Measurements from ENCODE around the gene ZDHHC17. TPM values are rescaled to one million over a fixed set of nuclear protein-coding genes. Genes with fewer than 3 reads are reported as not detected.
"Not testable (repeated sequence)": the region's sequence is repeated elsewhere in the genome, so short reads cannot be mapped to it uniquely, and the experiment has no call there.

The ZDHHC17 gene, protein sequence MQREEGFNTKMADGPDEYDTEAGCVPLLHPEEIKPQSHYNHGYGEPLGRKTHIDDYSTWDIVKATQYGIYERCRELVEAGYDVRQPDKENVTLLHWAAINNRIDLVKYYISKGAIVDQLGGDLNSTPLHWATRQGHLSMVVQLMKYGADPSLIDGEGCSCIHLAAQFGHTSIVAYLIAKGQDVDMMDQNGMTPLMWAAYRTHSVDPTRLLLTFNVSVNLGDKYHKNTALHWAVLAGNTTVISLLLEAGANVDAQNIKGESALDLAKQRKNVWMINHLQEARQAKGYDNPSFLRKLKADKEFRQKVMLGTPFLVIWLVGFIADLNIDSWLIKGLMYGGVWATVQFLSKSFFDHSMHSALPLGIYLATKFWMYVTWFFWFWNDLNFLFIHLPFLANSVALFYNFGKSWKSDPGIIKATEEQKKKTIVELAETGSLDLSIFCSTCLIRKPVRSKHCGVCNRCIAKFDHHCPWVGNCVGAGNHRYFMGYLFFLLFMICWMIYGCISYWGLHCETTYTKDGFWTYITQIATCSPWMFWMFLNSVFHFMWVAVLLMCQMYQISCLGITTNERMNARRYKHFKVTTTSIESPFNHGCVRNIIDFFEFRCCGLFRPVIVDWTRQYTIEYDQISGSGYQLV
- polyA plus RNA-seq = 10.4 TPM

DNA sequence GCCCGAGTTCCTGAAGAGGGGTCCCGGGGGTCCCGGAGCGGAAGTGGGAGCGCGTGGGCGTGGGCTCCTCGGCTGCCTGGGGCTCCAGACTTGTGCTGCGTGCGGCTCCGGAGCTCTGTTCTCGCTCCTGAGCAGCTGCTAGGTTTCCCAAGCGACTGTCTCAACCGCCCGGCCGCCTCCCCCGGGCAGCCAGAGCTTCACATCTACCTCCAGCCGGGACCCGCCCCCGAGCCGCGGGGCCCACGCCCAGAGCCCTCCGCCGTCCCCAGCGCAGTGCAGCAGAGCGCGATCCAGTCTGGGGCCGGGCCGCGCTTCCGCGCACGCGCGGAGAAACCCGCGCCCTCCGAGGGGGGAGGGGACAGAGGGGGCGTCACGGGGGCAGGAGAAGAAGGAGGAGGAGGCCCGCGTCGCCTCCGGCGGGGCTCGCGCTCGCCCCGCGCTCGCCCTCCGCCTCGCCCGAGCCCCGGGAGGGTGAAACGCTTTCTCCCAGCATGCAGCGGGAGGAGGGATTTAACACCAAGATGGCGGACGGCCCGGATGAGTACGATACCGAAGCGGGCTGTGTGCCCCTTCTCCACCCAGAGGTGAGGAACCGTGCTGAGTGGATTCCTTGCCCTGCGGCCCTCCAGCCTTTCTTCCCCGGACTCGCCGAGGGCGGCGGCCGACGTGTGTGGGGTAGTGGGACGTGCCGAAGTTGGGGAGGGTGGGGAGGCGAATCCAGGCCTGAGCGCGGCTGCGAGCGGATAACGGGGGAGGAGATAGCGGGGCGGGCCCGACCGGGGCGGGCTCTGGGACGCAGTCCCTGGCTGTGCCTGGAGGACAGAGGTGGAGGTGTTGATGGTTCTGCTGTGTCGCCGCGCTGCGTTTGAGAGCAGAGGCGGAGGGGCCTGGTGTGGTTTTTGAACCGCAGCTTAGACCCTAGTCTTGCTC is at the start of gene ZDHHC17:
ZDHHC17 (plus strand) TSS at position 370 of the 930 bp plus-strand sequence; CDS start at position 492, 122 bp downstream.
- H3K4me1 Mint-ChIP-seq = peaks cover 22 to 48% (median 36%) of the 10 kb centered on the region in 3 donors
- peak within 1 kb of the TSS; percentile 97 to 100 (median 98) for H3K4me3 Mint-ChIP-seq

DNA sequence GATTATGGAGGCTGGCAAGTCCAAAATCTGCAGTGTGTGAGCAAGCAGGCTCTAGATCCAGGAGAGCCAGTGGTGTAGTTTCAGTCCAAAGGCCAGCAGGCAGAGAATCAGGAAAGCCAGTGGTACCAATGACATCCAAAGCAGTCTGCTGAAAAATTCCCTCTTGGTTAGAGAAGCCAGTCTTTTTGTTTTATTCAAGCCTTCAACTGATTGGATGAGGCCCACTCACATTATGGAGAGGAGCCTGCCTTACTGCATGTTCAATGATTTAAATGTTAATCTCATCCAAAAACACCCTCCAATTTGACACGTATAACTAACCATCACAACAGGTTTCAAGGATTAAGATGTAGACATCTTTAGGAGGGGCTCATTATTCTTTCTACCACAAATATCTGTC is 49.5 kb upstream of the ZDHHC17 start:
- Mint-ChIP-seq H3K4me3 (no peak overlapping the region), H3K27me3 (no peaks in the 10 kb centered on the region), H3K27ac (no peak overlapping the region), H3K4me1 (no peaks in the 10 kb centered on the region), H3K36me3 (no peaks in the 10 kb centered on the region), H3K9me3 (peaks cover 0 to 3% (median 0%) of the 10 kb centered on the region in 3 donors)

More for the DNA sequence above, at the start of gene ZDHHC17:
- H3K27ac Mint-ChIP-seq = peak within 1 kb of the TSS; percentile 98 to 99 (median 98)
- no peaks in the 10 kb centered on the region for H3K27me3 Mint-ChIP-seq
- no peaks in the 10 kb centered on the region for H3K9me3 Mint-ChIP-seq
- no peaks in the 10 kb centered on the region for H3K36me3 Mint-ChIP-seq

DNA sequence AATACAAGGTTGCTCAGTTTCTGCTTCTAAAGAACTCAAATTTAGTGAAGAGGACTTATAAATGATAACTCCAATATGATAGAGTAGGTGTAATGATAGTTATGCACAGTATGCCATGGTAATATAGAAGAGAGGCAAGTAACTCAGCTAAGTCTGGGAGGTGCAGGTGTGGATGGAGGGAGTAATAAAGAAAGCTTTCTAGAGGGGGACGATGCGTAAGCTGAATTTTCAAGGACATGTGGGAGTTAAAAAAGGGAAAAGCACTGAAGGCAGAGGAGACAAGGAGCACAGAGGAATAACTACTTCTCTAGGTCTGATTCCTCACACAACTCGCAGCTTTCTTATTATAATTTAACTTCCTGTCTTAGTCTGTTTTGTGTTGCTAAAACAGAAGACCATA is 49.1 kb upstream of the ZDHHC17 start:
- Mint-ChIP-seq H3K4me1 (no peaks in the 10 kb centered on the region), H3K9me3 (peaks cover 0 to 3% (median 0%) of the 10 kb centered on the region in 3 donors), H3K36me3 (no peaks in the 10 kb centered on the region), H3K27me3 (no peaks in the 10 kb centered on the region), H3K27ac (no peak overlapping the region), H3K4me3 (no peak overlapping the region)

DNA sequence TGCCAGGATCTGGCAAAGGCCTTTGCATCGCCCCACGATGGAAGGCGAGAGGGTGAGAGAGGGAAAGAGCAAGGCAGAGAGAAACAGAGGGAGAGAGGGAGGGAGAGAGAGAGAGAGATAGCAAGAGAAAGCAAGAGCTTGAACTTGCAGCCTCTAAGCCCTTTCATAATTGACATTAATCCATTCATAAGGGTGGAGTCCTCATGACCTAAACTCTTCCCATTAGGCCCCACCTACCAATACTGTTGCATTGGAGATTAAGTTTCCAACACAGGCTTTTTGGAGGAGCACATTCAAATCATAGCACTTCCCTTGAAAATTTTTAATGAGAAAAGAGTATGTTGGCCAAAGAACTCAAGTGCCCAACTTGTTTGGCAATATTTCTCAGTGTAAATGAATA is 48.6 kb upstream of the ZDHHC17 start:
- no peaks in the 10 kb centered on the region for H3K36me3 Mint-ChIP-seq
- H3K4me1 Mint-ChIP-seq = no peaks in the 10 kb centered on the region
- no peak overlapping the region for H3K4me3 Mint-ChIP-seq
- no peak overlapping the region for H3K27ac Mint-ChIP-seq
- no peaks in the 10 kb centered on the region for H3K27me3 Mint-ChIP-seq
- H3K9me3 Mint-ChIP-seq = peaks cover 0 to 3% (median 0%) of the 10 kb centered on the region in 3 donors

DNA sequence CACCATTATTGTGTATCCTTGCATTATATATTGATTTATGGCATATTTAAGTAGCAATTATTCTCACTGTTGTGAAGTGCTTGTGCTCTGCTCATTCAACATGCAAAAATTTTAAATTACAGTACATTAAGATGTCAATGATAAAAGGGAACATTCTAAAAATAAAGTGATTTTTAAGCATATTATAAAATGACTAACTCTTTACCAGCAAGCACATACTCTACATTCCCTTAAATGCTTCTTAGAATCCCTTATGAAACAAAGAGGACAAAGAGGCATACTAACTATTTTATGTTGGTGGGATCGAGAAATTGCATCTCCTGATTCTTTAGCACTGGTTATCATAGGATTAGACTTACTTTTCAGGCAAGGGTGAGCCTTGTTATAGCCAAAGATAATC is 46.6 kb upstream of the ZDHHC17 start:
- Mint-ChIP-seq H3K27ac (no peak overlapping the region), H3K4me1 (no peaks in the 10 kb centered on the region), H3K27me3 (no peaks in the 10 kb centered on the region), H3K9me3 (peaks cover 0 to 3% (median 0%) of the 10 kb centered on the region in 3 donors), H3K4me3 (no peak overlapping the region), H3K36me3 (no peaks in the 10 kb centered on the region)

DNA sequence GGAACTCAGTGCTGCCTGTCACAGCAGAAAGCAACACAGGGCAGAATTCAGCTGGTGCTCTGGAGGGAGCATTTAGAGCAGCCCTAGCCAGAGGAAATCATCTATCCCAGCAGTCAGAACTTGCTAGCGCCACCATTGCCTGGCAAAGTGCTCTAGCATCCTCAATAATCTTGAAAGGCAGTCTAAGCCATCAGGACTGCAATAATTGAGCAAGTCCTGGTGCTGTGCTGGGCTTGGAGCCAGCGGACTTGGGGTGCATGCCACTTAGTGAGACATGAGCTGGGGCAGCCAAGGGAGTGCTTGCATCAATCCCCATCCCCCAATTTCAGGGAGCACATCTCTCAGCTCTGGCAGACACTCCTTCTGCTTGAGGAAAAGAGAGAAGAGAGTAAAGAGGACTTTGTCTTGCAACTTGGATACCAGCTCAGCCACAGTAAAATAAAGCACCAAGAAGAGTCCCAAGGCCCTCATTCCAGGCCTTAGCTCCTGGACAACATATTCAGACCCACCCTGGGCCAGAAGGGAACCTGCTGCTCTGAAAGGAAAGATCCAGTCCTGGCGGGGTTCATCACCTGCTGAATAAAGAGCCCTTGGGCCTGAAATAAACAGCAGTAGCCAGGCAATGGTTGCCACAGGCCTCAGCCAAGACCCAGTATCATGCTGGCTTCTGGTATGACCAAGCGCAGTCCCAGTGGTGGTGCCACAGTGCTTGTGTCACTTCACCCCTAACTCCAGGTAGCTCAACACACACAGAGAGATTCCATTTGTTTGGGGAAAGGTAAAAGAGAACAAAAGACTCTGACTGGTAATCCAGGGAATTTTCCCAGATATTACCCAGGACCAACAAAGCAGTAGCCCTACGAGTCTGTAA is 44.5 kb upstream of the ZDHHC17 start:
- no peaks in the 10 kb centered on the region for H3K27me3 Mint-ChIP-seq
- H3K4me3 Mint-ChIP-seq = no peak overlapping the region
- no peak overlapping the region for H3K27ac Mint-ChIP-seq
- H3K36me3 Mint-ChIP-seq = no peaks in the 10 kb centered on the region
- H3K9me3 Mint-ChIP-seq = no peaks in the 10 kb centered on the region
- H3K4me1 Mint-ChIP-seq = no peaks in the 10 kb centered on the region

DNA sequence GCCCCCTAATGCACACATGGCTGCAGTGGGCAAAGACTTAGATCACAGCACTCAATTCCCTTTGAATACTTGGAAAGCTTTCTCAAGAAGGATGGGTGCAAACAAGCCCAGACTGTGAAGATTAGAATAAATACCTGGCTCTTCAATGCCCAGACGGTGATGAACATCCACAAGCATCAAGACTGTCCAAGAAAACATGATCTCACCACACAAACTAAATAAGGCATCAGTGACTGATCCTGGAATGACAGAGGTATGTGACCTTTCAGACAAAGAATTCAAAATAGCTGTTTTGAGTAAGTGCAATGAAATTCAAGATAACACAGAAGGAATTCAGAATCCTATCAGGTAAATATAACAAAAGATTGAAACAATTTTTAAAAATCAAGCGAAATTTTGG is 43.8 kb upstream of the ZDHHC17 start:
- Mint-ChIP-seq H3K4me3 (no peak overlapping the region), H3K27me3 (no peaks in the 10 kb centered on the region), H3K9me3 (no peaks in the 10 kb centered on the region), H3K4me1 (no peaks in the 10 kb centered on the region), H3K27ac (no peak overlapping the region), H3K36me3 (no peaks in the 10 kb centered on the region)

DNA sequence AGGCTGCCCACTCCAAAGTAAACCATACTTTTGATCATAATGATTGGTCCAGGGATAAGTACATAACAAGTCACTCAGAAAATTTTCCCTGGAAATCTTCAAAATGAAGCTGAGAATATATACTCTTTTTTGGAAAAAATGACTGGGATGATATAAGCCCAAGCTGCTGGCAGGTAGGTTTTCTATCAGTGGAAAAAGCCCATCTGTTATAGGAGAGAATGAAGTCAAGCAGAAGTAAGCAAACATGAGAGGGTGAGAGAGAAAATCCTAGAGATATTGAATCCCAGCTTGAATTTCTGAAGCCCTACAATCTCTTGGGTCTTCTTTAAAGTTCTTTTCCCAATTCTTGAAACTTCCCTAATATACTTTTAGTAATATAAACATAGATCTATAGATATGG is 37.3 kb upstream of the ZDHHC17 start:
- H3K4me1 Mint-ChIP-seq = no peaks in the 10 kb centered on the region
- H3K27ac Mint-ChIP-seq = no peak overlapping the region
- no peaks in the 10 kb centered on the region for H3K9me3 Mint-ChIP-seq
- no peaks in the 10 kb centered on the region for H3K36me3 Mint-ChIP-seq
- no peak overlapping the region for H3K4me3 Mint-ChIP-seq
- no peaks in the 10 kb centered on the region for H3K27me3 Mint-ChIP-seq

DNA sequence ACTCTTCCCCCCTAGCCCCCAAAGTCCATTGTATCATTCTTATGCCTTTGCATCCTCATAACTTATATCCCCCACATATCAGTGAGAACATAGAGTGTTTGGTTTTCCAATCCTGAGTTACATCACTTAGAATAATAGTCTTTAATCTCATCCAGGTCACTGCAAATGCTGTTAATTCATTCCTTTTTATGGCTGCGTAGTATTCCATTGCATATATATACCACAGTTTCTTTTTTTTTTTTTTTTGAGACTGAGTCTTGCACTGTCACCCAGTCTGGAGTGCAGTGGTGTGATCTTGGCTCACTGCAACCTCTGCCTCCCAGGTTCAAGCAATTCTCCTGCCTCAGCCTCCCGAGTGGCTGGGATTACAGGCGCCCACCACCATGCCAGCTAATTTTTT is 31.7 kb upstream of the ZDHHC17 start:
- not testable (repeated sequence) for H3K4me3 Mint-ChIP-seq, H3K9me3 Mint-ChIP-seq, H3K36me3 Mint-ChIP-seq, H3K4me1 Mint-ChIP-seq, H3K27me3 Mint-ChIP-seq, H3K27ac Mint-ChIP-seq

DNA sequence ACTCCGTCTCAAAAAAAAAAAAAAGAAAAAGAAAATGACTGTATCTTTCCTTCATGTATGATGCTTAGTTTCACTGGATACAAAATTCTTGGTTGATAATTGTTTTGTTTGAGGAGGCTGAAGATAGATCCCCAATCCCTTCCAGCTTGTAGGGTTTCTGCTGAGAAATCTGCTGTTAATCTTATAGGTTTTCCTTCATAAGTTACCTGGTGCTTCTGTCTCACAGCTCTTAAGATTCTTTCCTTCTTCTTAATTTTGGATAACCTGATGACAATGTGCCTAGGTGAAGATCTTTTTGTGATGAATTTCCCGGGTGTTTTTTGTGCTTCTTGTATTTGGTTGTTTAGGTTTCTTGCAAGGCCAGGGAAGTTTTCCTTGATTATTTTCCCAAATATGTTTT is 26.2 kb upstream of the ZDHHC17 start:
- H3K27ac Mint-ChIP-seq, H3K4me1 Mint-ChIP-seq, H3K36me3 Mint-ChIP-seq, H3K4me3 Mint-ChIP-seq, H3K27me3 Mint-ChIP-seq: not testable (repeated sequence)
- H3K9me3 Mint-ChIP-seq = peaks cover 3 to 13% (median 8%) of the 10 kb centered on the region in 3 donors

DNA sequence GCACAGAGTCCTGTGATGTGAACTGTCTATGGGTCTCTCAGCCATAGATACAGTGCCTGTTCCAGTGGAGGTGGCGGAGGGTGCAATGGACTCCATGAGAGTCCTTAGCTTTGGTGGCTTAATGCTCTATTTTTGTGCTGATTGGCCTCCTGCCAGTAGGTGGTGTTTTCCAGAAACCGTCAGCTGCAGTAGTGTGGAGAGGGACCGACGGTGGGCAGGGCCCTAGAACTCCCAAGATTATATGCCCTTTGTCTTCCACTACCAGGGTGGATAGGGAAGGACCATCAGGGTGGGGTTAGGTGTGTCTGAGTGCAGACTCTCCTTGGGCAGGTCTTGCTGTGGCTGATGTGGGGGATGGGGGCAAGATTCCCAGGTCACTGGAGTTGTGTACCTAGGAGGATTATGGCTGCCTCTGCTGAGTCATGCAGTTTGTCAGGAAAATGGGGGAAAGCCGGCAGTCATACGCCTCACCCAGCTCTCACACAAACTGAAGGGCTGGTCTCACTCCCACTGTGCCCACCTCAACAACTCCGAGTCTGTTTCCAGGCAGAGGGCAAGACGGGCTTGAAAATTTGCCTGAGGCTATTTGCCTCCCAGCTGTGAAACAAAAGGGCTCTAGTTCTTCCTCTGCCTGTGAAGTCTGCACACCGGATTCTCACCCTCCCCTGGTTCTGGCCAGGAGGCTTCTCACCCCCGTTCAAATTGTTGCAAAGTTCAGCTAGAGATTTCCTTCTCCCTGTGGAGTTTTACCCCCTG is 24.9 kb upstream of the ZDHHC17 start:
- no peak overlapping the region for H3K27ac Mint-ChIP-seq
- no peak overlapping the region for H3K4me3 Mint-ChIP-seq
- H3K36me3 Mint-ChIP-seq = peaks cover 2% of the 10 kb centered on the region
- peaks cover 2 to 12% (median 4%) of the 10 kb centered on the region in 3 donors for H3K9me3 Mint-ChIP-seq
- H3K4me1 Mint-ChIP-seq = no peaks in the 10 kb centered on the region
- peaks cover 13% of the 10 kb centered on the region for H3K27me3 Mint-ChIP-seq

DNA sequence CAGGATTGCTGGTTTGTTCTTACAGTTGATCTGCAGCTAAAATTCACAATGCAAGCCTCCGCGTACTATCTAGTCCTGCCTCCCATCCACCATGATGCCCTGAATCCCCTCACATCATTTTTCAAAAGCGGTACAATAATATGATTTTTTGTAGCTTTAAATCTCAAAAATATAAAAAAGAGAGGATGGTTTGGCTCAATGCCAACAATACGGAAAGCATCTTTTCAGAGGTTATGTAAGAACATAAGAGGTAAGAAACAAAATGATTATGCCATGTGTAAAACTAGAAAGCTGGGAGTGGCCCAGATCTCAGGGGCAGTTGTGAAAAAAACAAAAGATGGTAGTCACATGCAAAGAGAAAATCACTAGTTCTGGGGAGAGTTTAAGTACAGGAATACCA is 24.0 kb upstream of the ZDHHC17 start:
- Mint-ChIP-seq H3K36me3 (peaks cover 2% of the 10 kb centered on the region), H3K27me3 (peaks cover 14% of the 10 kb centered on the region), H3K9me3 (peaks cover 1 to 12% (median 4%) of the 10 kb centered on the region in 3 donors), H3K27ac (no peak overlapping the region), H3K4me3 (peak overlapping the region in 1 of 4 donors; percentile 55), H3K4me1 (no peaks in the 10 kb centered on the region)

DNA sequence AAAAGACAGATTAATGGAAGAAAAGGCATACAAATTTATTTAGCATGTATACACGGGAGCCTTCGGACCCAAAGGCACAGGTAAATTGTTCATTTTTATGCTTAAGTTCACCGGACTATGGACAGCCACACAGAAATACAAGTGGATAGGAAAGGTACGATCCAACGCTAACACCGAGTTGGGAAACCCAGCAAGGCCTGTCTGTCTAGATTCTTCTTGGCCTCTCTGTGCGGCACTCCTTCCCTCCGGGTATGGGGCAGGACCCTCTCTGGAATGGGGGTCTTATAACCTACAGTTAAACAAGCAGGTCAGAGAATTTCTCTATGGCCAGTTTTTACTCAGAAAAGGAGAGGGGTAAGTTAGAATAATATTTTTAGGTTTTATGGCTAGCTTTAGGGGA is 23.4 kb upstream of the ZDHHC17 start:
- Mint-ChIP-seq H3K9me3 (peaks cover 0 to 12% (median 4%) of the 10 kb centered on the region in 3 donors), H3K4me3 (no peak overlapping the region), H3K27ac (no peak overlapping the region), H3K27me3 (peaks cover 16% of the 10 kb centered on the region), H3K36me3 (peaks cover 2% of the 10 kb centered on the region), H3K4me1 (no peaks in the 10 kb centered on the region)

DNA sequence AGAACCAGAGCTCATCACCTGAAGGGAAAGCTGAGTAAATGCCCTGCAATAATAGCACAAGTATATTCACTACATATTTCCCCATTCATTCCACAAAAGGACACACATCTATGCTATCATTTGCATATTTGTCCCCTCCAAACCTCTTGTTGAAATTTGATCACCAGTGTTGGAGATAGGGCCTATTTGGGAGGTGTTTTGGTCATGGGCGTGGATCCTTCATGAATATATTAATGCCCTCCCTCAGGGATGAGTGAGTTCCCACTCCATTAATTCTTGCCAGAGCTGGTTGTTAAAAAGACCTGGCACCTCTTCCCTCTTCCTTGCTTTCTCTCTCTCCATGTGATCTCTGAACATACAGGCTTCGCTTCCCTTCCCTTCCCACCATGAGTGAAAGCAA is 18.6 kb upstream of the ZDHHC17 start:
- Mint-ChIP-seq H3K4me1 (no peaks in the 10 kb centered on the region), H3K9me3 (peaks cover 0 to 1% (median 0%) of the 10 kb centered on the region in 3 donors), H3K36me3 (peaks cover 2% of the 10 kb centered on the region), H3K27me3 (peaks cover 14% of the 10 kb centered on the region), H3K4me3 (no peak overlapping the region), H3K27ac (no peak overlapping the region)
